ENCODE results near the gene PRKX.

GRCh38 chrX:3582451-3582850, 131.0 kb downstream of the PRKX start:
- TF ChIP-seq POLR2A (IDR thresholded peaks at IDR 0.05; ENCODE audit: control extremely low read depth in 1 of 2, low read depth in 2 of 2, low read length in 2 of 2) (no peak), KDM1A (IDR thresholded peaks at IDR 0.05; ENCODE audit: borderline replicate concordance, low read length) (no peak), POLR2AphosphoS5 (IDR thresholded peaks at IDR 0.05; ENCODE audit: low read depth, low read length) (no peak), MAX (IDR thresholded peaks at IDR 0.05) (no peak), EZH2 (IDR thresholded peaks at IDR 0.05; ENCODE audit: low read depth, low read length, severe bottlenecking) (no peak), RFX5 (IDR thresholded peaks at IDR 0.05; ENCODE audit: borderline replicate concordance, low read depth, low read length) (no peak), TBP (IDR thresholded peaks at IDR 0.05; ENCODE audit: low read depth, low read length) (no peak), CEBPB (IDR thresholded peaks at IDR 0.05; ENCODE audit: low read depth, low read length) (no peak), RXRA (IDR thresholded peaks at IDR 0.05; ENCODE audit: insufficient read depth, low read depth, low read length) (no peak), SP1 (IDR thresholded peaks at IDR 0.05; ENCODE audit: low read depth, low read length) (no peak), CHD1 (IDR thresholded peaks at IDR 0.05; ENCODE audit: low read depth, low read length) (no peak), CHD2 (IDR thresholded peaks at IDR 0.05; ENCODE audit: low read length) (no peak), HDAC2 (IDR thresholded peaks at IDR 0.05; ENCODE audit: borderline replicate concordance in 1 of 2, low read depth in 2 of 2, low read length in 2 of 2) (no peak)
- TF ChIP-seq, protein P1, sequence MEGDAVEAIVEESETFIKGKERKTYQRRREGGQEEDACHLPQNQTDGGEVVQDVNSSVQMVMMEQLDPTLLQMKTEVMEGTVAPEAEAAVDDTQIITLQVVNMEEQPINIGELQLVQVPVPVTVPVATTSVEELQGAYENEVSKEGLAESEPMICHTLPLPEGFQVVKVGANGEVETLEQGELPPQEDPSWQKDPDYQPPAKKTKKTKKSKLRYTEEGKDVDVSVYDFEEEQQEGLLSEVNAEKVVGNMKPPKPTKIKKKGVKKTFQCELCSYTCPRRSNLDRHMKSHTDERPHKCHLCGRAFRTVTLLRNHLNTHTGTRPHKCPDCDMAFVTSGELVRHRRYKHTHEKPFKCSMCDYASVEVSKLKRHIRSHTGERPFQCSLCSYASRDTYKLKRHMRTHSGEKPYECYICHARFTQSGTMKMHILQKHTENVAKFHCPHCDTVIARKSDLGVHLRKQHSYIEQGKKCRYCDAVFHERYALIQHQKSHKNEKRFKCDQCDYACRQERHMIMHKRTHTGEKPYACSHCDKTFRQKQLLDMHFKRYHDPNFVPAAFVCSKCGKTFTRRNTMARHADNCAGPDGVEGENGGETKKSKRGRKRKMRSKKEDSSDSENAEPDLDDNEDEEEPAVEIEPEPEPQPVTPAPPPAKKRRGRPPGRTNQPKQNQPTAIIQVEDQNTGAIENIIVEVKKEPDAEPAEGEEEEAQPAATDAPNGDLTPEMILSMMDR (IDR thresholded peaks at IDR 0.05; ENCODE audit: control extremely low read depth in 1 of 3, insufficient read depth in 1 of 3, low read depth in 1 of 3, low read length in 3 of 3): no peak
